GM06990 (cell line): ENCODE results near the gene CALML5.

Experiments used
- DNase-seq: peaks from one replicate; pipeline ENCODE4 v3.0.0-alpha.2; 2011; ENCODE audit not compliant: insufficient read length; ENCODE audit errors: extremely low read depth
- H3K27me3 ChIP-seq: replicated peaks from 2 replicates; pipeline ENCODE4 v1.6.0; 2011; ENCODE audit warnings: low read length; ENCODE audit not compliant: control insufficient read depth, insufficient read depth
- H3K36me3 ChIP-seq: 2 replicates; pipeline ENCODE4 v1.5.1; 2011; ENCODE audit warnings: low read length; ENCODE audit not compliant: control insufficient read depth, insufficient read depth
- H3K4me3 ChIP-seq: replicated peaks from 2 replicates; pipeline ENCODE4 v1.5.1; 2011; ENCODE audit warnings: low read depth, mild to moderate bottlenecking, control low read depth, low read length
- TF ChIP-seq, protein P1 (sequence below): IDR thresholded peaks from 2 replicates; pipeline ENCODE4 v1.5.1; 2011; ENCODE audit warnings: low read length, control low read depth, mild to moderate bottlenecking, inconsistent platforms; ENCODE audit not compliant: insufficient read depth, poor library complexity, severe bottlenecking

CALML5 gene

GRCh38 chr10:5493691-5494090 is 5.7 kb downstream of the CALML5 start:
- no peak for DNase-seq

GRCh38 chr10:5492929-5493576 is 6.3 kb downstream of the CALML5 start:
- TF ChIP-seq, protein P1, sequence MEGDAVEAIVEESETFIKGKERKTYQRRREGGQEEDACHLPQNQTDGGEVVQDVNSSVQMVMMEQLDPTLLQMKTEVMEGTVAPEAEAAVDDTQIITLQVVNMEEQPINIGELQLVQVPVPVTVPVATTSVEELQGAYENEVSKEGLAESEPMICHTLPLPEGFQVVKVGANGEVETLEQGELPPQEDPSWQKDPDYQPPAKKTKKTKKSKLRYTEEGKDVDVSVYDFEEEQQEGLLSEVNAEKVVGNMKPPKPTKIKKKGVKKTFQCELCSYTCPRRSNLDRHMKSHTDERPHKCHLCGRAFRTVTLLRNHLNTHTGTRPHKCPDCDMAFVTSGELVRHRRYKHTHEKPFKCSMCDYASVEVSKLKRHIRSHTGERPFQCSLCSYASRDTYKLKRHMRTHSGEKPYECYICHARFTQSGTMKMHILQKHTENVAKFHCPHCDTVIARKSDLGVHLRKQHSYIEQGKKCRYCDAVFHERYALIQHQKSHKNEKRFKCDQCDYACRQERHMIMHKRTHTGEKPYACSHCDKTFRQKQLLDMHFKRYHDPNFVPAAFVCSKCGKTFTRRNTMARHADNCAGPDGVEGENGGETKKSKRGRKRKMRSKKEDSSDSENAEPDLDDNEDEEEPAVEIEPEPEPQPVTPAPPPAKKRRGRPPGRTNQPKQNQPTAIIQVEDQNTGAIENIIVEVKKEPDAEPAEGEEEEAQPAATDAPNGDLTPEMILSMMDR, result no peak
- H3K4me3 ChIP-seq, result no peak overlapping the region
- no peaks in the 10 kb centered on the region for H3K36me3 ChIP-seq
- DNase-seq, result no peak
- H3K27me3 ChIP-seq, result no peaks in the 10 kb centered on the region; the same call in 1 of the 2 replicates

More at GRCh38 chr10:5493691-5494090, 5.7 kb downstream of the CALML5 start:
- TF ChIP-seq, protein P1, result no peak
- no peaks in the 10 kb centered on the region; the same call in 1 of the 2 replicates for H3K27me3 ChIP-seq
- H3K36me3 ChIP-seq, result no peaks in the 10 kb centered on the region
- H3K4me3 ChIP-seq, result no peak overlapping the region

DNA sequence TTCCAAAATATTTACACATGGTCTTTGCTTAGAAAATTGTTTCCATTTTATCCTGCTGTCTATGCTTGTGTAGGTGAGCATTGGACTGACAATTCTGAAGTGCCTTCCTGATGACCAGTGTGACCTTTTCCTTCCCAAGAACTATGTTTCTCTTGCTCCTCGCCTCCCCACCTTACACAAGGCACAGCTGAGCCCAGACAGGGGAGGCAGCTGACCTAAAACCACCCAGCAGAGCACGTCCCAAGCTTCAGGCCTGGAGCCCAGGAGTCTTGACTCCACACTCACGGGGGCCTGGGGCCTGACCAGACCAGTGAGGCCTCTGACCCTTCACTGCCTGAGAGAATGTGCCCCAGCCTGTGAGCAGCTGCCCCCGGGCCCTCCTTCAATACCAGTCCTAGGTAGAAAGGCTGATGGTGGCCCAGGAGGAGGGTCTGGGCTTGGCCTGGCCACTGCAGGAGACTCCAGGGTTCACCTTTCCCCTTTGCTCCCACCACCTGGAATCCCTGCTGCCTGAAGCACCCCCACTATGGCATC is 7.0 kb downstream of the CALML5 start:
- H3K4me3 ChIP-seq, result no peak overlapping the region
- H3K27me3 ChIP-seq, result no peaks in the 10 kb centered on the region; the same call in 1 of the 2 replicates
- TF ChIP-seq, protein P1, result no peak

GRCh38 chr10:5491477-5491876 is 7.9 kb downstream of the CALML5 start:
- DNase-seq, result no peak
- no peaks in the 10 kb centered on the region; the same call in 1 of the 2 replicates for H3K27me3 ChIP-seq
- TF ChIP-seq, protein P1, result no peak
- H3K36me3 ChIP-seq, result no peaks in the 10 kb centered on the region
- no peak overlapping the region for H3K4me3 ChIP-seq

More for the DNA sequence above, 7.0 kb downstream of the CALML5 start:
- DNase-seq, result no peak
- no peaks in the 10 kb centered on the region for H3K36me3 ChIP-seq

DNA sequence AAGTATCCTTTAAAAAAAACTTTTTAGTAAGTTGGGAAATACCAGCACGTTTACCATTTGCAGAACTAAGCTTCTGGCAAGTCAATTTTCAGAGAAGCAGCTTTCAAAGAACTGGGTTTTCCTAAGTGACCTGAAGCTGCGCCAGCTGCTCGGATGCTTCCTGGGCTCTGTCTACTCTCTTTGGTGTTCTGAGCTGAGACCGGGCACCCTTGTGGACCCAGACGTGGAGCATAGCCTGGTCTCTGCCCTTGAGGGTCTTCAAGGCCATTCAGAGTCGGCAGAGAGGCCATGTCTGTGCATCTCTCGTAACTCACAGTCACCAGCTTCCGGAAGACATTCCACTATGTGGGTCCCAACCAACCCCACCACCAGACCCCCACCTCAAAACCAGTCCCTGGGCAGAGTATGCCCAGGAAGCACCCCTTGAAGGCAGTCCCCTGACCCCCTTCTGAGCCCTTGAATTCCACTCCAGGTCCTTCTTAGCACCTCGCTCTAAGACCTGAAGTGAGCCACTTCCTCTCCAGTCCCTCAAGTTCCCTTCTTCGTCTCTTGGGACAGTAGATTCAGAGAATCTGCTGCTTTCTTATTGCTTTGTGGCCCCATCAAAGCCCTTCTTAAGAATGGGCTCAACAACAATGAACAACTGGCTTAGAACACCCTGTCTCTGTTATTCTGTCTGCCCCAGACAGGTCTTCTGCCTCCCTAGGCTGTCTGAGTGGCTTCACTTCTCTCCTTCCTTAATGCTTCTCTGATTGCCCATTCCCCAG is 8.5 kb downstream of the CALML5 start:
- TF ChIP-seq, protein P1, result no peak
- no peak for DNase-seq
- H3K27me3 ChIP-seq, result no peaks in the 10 kb centered on the region; the same call in none of the 2 replicates
- H3K36me3 ChIP-seq, result no peaks in the 10 kb centered on the region
- H3K4me3 ChIP-seq, result no peak overlapping the region
